Suprapubic skin (tissue), 3 donors: ENCODE measurements around the gene ZBED6.

Experiments used
- EP300 ChIP-seq: sonication (generic); formaldehyde crosslinking; IDR thresholded peaks from one replicate; pipeline ENCODE4 v1.6.1; 2017; ENCODE audit warnings: antibody characterized with exemption
- POLR2A ChIP-seq, 2 donors: fragments of 450-650 bp; IDR thresholded peaks; one replicate each; pipeline ENCODE4 v1.6.1; 2017; ENCODE audit warnings: antibody characterized with exemption in 2 of 2, mild to moderate bottlenecking in 2 of 2, moderate library complexity in 2 of 2
- TF ChIP-seq, protein P1 (sequence below), 2 donors: fragments of 200-600 bp in 1 of 2; fragments of 450-650 bp in 1 of 2; sonication (generic) in 1 of 2; IDR thresholded peaks; one replicate each; pipeline ENCODE4 v1.5.1; 2016 to 2019; ENCODE audit warnings: antibody characterized with exemption in 2 of 2, mild to moderate bottlenecking in 1 of 2, moderate library complexity in 1 of 2

DNA sequence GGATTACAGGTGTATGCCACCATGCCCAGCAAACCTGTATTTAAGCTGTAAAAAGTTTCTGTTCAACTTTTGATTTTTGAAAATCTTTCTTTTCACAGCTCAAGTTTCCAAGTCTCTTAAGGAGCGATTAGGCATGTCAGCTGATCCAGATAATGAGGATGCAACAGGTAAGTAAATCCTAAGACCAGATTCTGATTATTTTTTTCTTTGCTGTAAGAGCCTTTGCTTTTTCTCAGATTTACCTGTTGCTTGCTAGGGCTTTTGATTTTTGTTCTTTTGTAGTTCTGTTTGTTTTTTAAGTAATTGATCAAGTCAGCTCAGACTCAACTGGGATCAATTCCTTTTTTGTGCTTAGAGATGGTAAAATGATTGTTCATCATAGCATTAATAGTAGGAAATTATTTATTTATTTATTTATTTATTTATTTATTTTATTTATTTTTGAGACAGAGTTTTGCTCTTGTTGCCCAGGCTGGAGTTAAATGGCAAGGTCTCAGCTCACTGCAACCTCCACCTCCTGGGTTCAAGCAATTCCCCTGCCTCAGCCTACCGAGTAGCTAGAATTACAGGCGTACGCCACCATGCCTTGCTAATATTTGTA lies 44.9 kb downstream of the ZBED6 start:
- TF ChIP-seq EP300 (no peak), POLR2A (IDR thresholded peaks at IDR 0.05) (no peak)
- TF ChIP-seq, protein P1, sequence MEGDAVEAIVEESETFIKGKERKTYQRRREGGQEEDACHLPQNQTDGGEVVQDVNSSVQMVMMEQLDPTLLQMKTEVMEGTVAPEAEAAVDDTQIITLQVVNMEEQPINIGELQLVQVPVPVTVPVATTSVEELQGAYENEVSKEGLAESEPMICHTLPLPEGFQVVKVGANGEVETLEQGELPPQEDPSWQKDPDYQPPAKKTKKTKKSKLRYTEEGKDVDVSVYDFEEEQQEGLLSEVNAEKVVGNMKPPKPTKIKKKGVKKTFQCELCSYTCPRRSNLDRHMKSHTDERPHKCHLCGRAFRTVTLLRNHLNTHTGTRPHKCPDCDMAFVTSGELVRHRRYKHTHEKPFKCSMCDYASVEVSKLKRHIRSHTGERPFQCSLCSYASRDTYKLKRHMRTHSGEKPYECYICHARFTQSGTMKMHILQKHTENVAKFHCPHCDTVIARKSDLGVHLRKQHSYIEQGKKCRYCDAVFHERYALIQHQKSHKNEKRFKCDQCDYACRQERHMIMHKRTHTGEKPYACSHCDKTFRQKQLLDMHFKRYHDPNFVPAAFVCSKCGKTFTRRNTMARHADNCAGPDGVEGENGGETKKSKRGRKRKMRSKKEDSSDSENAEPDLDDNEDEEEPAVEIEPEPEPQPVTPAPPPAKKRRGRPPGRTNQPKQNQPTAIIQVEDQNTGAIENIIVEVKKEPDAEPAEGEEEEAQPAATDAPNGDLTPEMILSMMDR (IDR thresholded peaks at IDR 0.05), result no peak
